Hepatocyte (in vitro differentiated cells): ENCODE measurements around the gene MACROD2.

Experiments
- EZH2phosphoT487 ChIP-seq: fragments of 200-600 bp; sonication (generic); IDR thresholded peaks from one replicate; pipeline ENCODE4 v1.6.1; 2018; ENCODE audit warnings: antibody characterized with exemption, mild to moderate bottlenecking, low read depth, moderate library complexity; ENCODE audit not compliant: unreplicated experiment, severe bottlenecking
- TF ChIP-seq, protein P1 (sequence below): fragments of 200-600 bp; sonication (generic); IDR thresholded peaks from 2 replicates; pipeline ENCODE4 v1.5.1; 2016; ENCODE audit warnings: antibody characterized with exemption, mild to moderate bottlenecking; ENCODE audit not compliant: poor library complexity

DNA sequence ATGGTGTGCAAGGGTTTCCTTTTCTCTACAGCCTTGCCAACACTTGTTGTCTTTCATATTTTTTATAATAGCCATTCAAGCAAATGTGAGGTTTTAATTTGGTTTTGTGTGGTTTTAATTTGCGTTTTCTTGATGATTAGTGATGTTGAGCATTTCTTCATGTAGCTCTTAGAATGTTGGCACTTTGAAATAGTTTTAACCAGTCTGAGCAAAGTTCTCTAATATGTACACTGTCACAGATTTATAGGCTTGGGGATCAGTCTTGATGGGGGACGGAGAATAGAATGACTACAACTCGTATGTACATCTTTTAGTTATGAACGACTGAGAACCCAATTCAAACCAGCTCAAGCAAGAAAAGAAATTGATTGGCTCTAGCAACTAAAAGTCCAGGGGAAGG lies 1574.8 kb downstream of the MACROD2 start:
- TF ChIP-seq, protein P1, sequence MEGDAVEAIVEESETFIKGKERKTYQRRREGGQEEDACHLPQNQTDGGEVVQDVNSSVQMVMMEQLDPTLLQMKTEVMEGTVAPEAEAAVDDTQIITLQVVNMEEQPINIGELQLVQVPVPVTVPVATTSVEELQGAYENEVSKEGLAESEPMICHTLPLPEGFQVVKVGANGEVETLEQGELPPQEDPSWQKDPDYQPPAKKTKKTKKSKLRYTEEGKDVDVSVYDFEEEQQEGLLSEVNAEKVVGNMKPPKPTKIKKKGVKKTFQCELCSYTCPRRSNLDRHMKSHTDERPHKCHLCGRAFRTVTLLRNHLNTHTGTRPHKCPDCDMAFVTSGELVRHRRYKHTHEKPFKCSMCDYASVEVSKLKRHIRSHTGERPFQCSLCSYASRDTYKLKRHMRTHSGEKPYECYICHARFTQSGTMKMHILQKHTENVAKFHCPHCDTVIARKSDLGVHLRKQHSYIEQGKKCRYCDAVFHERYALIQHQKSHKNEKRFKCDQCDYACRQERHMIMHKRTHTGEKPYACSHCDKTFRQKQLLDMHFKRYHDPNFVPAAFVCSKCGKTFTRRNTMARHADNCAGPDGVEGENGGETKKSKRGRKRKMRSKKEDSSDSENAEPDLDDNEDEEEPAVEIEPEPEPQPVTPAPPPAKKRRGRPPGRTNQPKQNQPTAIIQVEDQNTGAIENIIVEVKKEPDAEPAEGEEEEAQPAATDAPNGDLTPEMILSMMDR: no peak
- TF ChIP-seq EZH2phosphoT487: no peak
